Stimulated activated CD4-positive, alpha-beta T cell treated with anti-CD3 and anti-CD28 coated beads, Interleukin-4, amount 100 ng/mL, for 48 hours (primary cell): ENCODE measurements around the gene TADA3.
A peak's percentile ranks its signal among the peaks of the same experiment; 100 is the strongest.
"Not testable (repeated sequence)": the region's sequence is repeated elsewhere in the genome, so short reads cannot be mapped to it uniquely, and the experiment has no call there.

Experiments
- DNase-seq, 2 donors: peaks; one replicate each; pipeline ENCODE4 v3.0.0-alpha.2; 2020; ENCODE audit warnings: low read depth in 2 of 2

Gene TADA3

DNA sequence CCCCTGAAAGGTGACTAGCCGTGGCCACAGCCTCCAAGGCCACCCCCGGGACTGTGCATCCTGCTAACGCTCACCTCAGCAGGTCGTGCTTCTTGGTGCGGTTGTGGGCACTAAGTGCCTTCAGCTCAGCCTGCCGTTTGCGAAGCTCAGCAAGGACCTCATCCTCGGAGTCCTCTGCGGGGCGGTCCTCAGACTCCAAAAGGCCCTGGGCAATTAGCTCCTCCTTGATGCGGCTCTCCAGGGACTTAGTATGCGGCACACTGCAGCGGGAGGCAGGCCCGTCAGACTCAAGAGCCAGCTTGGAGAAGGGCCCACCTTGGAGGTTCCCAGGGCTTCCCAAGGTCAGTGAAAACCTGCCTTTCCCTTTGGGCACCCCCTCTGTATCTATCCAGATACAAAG lies 8.3 kb downstream of the TADA3 start:
- DNase-seq: no peak

DNA sequence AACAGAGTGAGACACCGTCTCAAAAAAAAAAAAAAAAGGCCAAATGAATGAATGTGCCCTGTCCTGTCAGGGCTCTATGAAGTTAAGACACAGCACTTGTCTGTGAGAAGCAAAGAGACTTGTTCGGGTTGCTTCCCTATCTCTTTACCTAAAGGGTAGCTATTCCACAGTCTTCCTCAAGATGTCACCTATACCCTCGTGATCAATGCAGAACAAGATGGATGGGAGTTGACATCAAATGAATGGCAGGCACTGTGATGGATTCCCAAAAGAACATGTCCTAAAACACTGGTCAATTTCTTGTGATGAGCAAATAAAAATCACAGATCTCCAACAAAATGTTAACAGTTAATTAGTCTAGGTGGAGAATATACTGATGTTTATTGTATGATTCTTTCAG lies 9.5 kb downstream of the TADA3 start:
- DNase-seq: no peak

DNA sequence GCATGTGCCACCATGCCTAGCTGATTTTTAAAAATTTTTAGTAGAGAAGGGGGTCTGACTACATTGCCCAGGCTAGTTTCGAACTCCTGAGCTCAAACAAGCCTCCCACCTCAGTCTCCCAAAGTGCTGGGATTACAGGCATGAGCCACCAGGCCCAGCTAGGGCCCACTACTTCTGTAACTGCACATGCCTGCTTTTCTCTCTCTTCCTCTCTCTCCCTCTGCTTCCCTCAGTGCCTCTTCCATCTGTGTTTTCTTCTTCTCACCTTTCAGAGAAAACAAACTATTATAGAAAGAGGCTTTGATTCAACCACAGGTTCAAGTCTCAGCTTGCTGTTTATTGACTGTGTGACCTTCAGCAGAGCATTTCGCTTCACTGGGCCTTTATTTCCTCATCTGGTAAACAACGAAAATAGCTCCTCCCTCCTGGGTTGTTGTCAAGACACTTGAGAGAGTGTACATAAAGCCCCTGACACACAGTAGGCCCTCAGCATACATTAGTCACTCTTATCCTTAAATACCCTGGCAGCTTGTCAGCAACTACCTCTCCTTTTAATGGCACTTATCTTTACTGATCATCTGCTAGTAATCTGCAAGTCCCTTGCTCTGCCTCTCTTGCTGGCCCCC lies 10.2 kb downstream of the TADA3 start:
- DNase-seq: no peak

DNA sequence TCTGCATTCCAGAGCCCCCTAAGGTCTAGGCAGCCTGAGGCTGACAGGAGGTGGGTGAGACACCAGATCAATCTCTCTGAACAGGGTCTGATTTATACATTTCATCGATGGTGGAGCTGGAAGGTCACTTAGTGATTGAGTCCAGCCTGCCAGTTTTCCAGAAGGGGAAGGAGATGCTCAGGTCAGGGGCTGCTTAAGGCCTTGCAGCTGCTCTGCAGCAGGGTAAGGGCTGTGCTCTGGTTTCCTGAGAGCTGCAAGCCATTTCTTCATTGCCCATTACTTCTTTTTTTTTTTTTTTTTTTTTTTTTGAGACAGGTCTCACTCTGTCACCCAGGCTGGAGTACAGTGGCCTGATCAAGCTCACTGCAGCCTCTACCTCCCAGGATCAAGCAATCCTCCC lies 10.7 kb downstream of the TADA3 start:
- no peak for DNase-seq

DNA sequence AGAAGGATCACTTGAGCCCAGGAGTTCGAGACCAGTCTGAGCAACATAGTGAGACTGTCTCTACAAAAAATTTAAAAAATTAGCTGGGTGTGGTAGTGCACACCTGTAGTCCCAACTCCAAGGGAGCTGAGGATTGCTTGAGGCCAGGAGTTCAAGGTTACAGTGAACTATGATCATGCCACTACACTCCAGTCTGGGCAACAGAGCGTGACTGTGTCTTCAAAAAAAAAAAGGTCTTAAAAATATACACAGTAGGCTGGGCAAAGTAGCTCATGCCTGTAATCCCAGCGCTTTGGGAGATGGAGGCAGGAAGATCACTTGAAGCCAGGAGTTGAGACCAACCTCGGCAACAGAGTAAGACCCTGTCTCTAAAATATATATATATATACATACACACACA lies 11.4 kb downstream of the TADA3 start:
- no peak for DNase-seq

DNA sequence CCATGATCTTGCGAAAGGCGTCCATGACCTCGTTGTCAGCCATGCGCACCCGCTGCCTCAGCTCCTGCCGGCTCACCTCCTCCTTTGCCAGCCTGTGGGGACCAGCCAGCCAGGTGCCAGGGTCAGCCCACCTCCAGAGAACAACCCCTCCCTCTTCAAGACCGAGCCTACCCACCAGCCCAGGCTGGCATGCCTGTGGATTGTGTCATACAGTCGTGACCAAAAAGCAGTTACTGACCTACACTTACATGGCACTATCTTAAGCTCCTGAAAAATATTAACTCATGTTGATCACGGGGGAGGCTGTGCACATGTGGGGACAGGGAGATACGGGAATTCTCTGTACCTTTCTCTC lies 11.8 kb downstream of the TADA3 start:
- DNase-seq: no peak

DNA sequence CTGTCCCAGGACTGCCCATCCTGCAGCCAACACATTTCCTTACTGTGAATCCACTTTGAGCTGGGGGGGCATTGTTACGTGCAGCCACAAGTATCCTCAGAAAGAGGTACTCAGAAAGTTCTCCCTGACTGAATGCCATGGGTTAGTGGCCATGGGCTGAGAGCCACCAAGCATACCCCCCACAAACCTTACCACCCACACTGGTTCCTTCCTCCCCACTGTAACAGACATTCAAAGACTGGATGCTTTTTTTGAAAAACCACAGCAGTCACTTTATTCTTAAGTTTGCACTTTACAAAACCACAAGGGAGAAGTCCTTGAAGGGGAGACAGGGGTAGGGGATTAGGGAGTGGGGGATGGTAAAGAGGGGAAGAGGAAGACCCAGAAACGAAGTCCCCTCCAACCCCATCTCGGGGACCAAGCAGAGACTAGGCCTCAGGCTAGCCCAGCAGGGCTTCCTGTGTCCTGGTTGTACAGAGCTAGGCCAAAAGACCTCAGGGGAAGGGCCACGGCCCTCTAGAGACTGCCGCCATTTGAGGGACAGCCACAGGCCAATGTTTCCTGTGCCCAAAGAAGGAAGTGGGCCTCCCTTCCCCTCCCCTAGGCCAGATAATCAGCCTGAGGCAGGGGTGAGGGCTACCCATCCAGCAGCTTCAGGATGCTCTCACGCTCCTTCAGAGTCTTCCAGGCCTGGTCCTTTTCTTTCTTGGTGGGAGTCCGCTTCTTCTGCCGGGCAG lies 12.4 kb downstream of the TADA3 start:
- peak in 1 of 2 donors; percentile 18 for DNase-seq

DNA sequence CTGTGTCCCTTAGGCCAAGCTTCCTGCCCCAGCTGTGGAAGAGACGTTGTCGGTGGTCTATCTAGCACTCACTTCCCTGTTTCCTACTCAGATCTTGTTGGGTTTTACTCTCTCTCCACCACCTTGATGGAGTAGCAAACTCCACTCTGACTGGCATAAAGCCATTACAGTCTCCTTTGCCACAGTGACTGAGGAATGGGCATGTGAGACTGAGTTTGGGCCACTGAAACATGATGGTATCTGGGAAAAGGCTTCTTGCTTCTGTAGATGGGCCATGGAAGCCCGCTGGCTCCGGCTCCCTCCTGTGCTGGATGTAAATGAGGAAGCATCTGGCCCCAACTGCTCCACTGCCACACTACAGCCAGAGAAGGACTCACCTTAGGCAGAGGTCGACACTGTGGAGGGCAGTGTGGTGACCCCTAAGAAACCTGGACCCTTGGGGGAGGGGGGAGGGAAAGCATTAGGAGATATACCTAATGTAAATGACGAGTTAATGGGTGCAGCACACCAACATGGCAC lies 13.1 kb downstream of the TADA3 start:
- DNase-seq: no peak

DNA sequence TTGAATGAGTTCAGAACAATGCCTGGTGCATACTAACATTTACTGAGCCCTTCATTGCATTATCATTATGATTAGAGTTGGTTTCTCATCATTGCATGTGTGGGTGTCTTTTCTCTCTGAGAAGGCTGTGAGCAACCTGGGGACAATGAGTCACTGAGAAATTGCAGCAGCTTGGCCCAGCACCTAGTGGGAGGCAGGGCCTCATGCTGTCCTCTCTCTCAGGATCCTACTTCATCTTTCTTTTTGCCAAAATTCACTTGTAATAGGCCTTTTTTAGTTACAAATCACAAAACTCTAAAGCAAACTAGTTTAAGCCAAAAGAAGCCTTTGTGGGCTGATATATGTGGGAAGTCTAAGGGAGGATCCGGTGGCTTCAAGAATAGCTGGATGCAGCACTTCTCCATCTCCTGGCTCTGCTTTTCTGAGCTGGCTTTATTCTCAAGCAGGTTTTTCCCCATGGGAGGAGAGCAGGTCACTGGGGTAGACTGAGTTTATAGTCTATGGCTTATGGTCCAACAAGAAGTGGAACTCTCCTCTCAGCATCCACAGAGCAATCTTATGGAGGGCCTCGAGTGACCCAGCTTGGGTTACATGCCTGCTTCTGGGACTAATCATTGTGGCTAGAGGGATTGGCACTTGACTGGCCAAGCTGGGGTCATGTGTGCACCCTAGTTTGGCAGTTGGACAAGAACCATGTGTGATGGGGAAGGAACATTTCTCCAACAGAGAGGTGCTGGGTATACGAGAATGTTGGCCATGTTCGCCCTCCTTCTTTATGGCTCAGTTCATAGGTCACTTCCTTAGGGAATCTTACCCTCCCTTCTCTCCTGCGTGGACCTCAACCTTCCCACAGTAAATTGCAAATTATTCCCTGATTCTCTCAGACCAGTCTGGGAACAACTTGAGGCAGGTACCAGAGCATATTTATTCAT lies 13.9 kb downstream of the TADA3 start:
- peak in 1 of 2 donors; percentile 71 for DNase-seq

DNA sequence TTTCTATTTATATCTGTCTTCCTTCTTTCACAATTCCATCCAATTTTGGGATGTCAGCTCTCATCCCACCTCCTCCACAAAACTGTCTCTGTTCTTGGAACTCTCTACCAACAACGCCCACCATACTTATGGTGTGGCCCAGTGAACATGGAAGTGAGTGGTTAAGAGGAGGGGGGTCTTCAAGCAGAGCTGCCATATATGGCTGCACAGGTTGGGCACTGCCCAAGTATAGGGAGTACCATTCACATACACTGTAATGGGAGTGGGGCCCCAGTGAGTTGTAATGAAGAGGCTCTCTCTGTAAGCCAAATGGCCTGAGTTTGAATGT lies 14.6 kb downstream of the TADA3 start:
- DNase-seq: no peak

DNA sequence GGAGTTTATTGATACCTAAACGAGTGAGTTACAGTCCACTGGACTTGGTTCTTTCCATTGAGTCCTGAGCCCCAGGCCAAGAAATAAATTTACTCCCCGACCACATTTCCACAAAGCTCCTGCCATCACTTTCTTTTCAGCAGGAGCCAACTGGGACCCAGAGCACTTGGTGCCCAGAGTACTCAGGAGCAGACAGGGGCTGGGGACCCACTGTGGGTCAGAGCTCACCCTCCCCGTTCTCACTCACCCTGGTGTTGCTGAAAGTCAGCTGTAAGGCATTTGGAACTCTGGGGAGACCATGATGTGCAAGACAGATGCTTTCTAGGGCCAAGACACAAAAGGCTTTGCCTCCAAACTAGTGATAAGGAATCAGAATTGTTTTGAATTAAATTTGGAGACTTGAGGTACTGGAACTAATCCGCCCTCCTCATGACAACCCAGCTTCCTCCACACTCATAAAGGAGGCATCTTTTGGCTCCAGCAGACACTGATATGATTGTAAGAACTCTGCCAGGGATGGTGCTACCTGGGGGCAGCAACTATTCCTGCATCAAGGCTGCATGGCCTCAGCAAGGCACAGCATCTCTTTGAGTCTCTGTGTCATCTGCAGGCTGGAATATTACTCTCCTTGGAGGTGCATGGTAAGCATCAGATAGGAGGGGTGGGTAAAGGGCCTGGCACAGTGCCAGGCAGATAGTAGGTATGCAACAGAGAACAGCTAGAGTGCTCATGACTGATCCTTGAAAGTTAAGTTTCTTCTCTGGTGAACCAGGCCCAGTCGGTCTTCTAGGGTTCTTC lies 15.2 kb downstream of the TADA3 start:
- no peak for DNase-seq

DNA sequence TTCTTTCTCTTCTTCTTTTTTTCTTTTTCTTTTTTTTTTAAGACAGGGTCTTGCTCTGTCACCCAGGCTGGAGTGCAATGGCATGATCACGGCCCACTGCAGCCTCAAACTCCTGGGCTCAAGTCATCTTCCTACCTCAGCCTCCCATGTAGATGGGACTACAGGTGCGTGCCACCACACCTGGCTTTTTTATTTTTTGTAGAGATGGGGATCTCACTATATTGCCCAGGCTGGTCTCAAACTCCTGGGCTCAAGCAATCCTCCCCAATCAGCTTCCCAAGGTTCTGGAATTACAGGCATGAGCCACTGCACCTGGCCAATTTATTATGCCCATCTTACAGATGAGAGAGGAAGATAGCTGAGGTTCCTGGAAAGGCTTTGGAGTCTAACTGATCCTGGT lies 21.3 kb downstream of the TADA3 start:
- DNase-seq: not testable (repeated sequence)

DNA sequence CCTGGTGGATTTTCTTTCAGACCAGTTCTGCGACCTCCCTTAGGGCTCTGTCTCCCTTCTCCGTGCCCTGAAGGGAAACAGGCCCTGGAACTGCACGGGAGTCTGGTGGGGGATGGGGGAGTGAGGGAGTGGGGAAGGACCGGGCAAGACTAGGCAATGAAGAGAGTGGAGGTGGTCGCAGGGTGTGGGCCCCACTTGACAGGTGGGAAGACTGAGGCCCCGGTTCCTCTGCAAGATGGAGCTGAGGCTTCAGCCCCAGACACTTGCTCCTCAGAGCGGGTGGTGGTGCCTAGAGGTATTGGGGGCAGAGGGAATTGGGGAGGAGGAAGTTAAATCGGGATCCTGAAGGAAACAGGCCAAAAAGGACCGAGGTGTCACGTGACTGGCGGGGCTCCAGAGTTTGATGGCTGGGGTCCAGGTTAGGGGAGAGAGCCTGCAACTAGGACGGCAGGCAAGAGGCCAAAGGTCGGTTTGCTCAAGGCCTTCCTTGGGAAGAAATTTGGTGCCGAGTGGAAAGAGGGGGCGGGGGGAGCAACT lies 21.9 kb downstream of the TADA3 start:
- no peak for DNase-seq

DNA sequence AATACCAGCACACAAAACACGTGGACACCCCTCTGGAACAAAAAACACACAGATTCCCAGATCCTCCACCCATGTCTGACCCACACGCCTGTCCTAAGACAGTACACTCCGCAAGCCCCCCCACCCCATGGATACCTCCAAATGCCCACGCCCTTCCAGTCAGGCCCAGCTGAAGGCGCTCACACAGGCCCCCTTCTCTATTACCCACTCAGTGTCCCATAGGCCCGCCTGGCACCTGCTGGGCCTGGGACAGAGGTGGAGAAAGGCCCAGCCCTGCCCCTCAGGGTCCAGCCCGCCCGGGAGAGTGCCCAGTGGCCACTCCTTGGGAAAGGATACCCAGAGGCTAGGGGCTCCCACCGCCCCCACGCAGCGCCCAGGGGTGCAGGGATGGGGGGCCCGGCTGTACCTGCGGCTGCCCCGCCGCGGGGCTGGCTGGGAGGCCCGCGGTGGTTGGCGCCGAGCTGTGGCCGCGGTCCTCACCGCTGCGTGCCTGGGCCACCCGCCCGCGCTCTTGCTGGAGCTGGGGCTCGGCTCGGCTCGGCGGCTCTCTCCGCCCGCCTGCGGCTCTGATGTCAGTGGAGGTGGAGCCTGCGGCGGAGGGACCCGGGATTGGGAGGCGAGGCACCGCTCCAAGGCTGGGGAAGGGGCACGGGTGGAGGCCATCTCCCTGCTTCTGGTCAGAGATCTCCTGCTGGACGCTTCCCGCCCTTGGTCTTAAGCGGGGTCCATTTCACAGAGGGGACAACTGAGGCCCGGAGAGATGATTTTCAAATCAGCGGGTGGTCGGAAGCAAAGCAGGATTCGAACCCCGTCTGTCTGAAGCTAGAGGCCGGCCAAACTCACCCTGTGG lies 22.6 kb downstream of the TADA3 start, which contains the start of gene CAMK1:
CAMK1 (minus strand) TSS at position 522 of the 850 bp plus-strand sequence. CDS start 2,198 bp downstream, outside the sequence.
- DNase-seq: peak; percentile 68 to 72

DNA sequence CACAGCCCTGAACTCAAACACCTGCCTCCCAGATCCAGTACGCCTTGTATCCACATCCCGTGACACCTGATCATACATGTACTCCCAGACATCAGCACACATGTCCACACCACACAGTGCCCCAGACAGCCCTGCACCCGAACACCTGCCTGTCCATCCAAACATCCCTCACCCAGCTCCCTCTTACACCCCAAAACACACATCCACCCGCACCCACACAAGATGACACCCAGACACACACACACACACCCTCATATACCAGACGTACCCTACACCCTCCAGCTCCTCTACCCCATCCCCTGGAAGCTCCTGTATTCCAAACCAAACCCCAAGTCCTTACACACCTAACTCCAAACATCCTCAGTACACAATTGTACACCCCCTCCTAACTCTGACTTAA lies 23.3 kb downstream of the TADA3 start:
- DNase-seq: no peak

DNA sequence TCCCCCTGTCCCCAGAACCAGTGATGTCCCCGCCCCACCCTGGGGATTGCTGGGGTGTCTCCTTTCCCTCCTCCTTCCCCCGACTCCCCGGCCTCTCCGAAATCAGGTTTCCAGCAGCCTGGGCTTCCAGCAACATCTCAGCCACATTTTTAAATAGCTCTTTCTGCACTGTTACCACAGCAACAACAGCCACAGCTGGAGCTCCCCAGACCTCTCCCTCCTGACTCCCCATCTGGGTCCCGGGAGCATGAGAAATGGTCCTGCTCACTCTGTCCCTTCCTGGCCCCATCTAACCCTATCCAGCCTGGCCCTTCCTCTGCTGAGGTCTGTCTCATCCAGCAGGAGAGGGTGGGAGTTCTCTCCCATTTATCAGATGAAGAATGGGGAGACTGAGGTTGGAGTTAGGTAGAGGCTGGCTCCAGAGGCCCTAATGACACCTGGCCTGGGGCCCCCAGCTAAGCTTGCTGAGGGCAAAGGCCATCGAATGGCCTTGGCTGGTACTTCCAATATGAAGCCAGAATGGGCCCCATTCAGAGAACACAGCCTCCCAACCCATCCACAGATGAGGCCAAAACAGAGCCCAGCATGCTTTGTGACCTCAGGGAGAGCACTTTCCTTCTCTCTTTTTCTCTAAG lies 24.0 kb downstream of the TADA3 start:
- no peak for DNase-seq

DNA sequence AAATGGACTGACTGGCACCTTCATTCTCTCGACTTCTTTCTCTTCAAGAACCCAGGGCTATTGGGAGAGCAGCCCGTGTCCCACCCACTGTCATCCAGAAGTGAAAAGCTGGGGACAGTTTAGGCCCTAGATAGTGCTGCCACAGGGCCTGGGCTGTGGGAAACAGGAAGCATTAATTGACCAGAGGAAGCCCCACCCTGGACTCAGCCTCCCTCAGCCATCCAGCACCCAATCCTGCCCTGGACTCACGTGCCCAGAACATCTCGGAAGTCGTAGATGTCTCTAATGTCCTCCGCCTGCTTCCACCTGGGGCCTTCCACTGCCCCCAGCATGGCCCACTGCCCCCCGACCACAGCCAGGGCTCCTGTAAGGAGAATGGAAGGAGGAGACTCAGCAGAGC lies 24.9 kb downstream of the TADA3 start:
- no peak for DNase-seq

DNA sequence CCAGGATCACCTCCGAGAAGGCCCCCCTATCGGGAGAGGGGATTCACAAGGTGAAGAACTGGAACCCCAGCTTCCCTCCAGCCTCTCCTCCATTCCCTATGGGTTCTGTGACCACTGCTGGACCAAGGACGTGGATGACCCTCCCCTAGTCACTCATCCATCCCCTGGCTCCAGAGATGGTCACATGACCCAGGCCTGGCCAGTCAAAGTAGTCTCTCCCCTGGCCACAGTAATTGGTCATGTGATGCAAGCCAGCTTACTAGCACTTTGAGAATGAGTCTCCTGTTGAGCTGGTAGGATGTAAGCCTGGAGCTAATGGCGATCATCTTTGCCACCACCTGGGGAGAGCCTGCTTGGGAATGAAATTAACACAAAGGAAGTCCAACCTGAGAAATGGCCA lies 26.4 kb downstream of the TADA3 start:
- no peak for DNase-seq

DNA sequence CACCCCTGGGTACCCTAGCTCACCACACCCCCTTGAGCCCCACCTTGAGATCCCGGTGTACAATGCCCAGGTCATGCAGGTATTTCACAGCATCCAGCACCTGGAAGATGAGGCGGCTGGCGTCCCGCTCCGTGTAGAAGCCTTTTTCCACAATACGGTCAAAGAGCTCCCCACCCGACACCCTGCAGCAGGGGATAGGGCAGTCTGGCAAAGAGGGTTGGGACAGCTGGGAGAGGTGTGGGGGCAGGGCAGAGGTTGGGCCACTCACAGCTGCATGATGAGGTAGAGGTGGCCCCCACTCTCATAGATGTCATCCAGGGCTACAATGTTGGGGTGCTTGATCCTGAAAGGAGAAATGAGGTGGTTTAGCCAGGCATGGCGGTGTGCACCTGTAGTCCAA lies 29.4 kb downstream of the TADA3 start:
- no peak for DNase-seq

DNA sequence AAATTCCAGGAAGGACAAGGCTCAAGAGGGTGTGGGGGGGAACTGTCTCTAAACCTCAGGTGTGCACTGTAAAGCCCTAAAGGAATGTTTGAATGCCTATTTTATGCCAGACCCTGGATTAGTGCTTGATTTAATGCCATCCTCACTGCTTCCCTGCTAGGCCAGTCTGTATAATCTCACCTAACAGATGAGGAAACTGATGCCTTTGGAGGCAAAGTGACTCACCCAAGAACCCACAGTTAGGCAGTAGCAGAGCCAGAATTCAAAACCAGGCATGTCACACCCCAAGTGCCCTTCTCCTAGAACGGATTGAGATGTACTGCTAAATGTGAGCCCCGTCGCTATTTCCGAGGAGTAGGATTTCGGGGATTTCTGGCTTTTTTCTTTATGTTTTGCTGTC lies 30.4 kb downstream of the TADA3 start:
- no peak for DNase-seq
